GM12872 (cell line): ENCODE measurements around the gene MST1R.

Experiments
- TF ChIP-seq, protein P1 (sequence below): IDR thresholded peaks from 3 replicates; pipeline ENCODE4 v1.5.1; 2011; ENCODE audit warnings: low read depth, mild to moderate bottlenecking, low read length, moderate library complexity; ENCODE audit not compliant: insufficient read depth

MST1R gene

DNA sequence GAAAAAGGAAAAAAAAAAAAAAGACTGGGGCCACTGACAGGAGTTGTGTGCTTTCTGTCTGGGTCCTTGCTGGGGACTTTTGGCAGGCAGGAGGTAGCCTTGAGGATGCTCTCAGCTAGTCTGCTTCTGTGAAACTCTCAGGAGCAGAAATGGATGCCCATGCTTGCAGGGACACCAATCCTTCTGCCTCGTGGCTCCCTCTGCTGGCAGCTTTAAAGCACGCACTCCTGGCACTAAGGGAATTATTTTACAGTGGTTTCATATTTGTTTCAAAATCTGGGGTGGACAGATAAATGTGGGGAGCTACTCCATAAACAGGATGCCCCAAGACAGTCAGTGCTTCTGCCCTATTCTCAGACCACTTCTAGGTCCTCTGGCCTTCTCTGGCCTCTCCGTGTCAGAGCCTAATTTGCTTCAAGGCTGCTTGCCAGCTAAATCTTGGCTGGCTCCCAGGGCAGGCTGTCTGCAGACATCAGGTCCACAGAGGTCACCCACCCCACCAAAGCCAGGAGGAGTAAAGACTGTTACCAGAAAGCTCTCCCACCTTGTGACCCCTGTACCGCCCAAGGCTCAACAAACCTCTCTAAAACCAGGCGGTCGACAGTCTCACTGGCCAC is 64.4 kb downstream of the MST1R start:
- TF ChIP-seq, protein P1, sequence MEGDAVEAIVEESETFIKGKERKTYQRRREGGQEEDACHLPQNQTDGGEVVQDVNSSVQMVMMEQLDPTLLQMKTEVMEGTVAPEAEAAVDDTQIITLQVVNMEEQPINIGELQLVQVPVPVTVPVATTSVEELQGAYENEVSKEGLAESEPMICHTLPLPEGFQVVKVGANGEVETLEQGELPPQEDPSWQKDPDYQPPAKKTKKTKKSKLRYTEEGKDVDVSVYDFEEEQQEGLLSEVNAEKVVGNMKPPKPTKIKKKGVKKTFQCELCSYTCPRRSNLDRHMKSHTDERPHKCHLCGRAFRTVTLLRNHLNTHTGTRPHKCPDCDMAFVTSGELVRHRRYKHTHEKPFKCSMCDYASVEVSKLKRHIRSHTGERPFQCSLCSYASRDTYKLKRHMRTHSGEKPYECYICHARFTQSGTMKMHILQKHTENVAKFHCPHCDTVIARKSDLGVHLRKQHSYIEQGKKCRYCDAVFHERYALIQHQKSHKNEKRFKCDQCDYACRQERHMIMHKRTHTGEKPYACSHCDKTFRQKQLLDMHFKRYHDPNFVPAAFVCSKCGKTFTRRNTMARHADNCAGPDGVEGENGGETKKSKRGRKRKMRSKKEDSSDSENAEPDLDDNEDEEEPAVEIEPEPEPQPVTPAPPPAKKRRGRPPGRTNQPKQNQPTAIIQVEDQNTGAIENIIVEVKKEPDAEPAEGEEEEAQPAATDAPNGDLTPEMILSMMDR = peak; percentile 83
